Left ventricle myocardium inferior (tissue), 1 donor: ENCODE measurements around the gene ABR. TPM values are rescaled to one million over a fixed set of nuclear protein-coding genes. Genes with fewer than 3 reads are reported as not detected.
"Not testable (repeated sequence)": the region's sequence is repeated elsewhere in the genome, so short reads cannot be mapped to it uniquely, and the experiment has no call there.

Source experiments
- DNase-seq: peaks from one replicate; pipeline ENCODE4 v3.0.0-alpha.2; 2020
- H3K27ac ChIP-seq: fragments of 200-600 bp; replicated peaks from 2 replicates; pipeline ENCODE4 v1.8.0; 2021
- H3K27me3 ChIP-seq: fragments of 200-600 bp; 2 replicates; pipeline ENCODE4 v1.8.0; 2021; ENCODE audit warnings: low read depth
- H3K36me3 ChIP-seq: fragments of 200-600 bp; 2 replicates; pipeline ENCODE4 v1.8.0; 2021
- H3K4me1 ChIP-seq: fragments of 200-600 bp; 2 replicates; pipeline ENCODE4 v1.8.0; 2021
- H3K4me3 ChIP-seq: fragments of 200-600 bp; 2 replicates; pipeline ENCODE4 v1.8.0; 2021; ENCODE audit warnings: mild to moderate bottlenecking, moderate library complexity
- H3K9me3 ChIP-seq: fragments of 200-600 bp; replicated peaks from 2 replicates; pipeline ENCODE4 v1.8.0; 2021
- CTCF ChIP-seq: fragments of 200-600 bp; IDR thresholded peaks from 2 replicates; pipeline ENCODE4 v1.8.0; 2021; ENCODE audit warnings: antibody characterized with exemption, mild to moderate bottlenecking, borderline replicate concordance
- intact Hi-C: fragments of 100-400 bp; cut with micrococcal nuclease; formaldehyde crosslinking; loops from one replicate; pipeline ENCODE4 v1.11.0; 2022
- total RNA-seq: library from RNA; stranded (reverse); fragmentation: NEBNext Ultra II Directional; extraction: Animal tissue kit (Norgen Biotek cat#: 25700); gene quantifications from one replicate; pipeline ENCODE4 v1.2.1, GENCODE V29; 2021
- donor health status: DM: no; HTN: yes; CAD: no; lungs with severe emphysema.

The ABR gene
- total RNA-seq, 1 donor from 2014 or later = 170 TPM

GRCh38 chr17:1077581-1077985, 102.2 kb downstream of the ABR start:
- no peak for DNase-seq
- H3K9me3 ChIP-seq = no peaks in the 10 kb centered on the region
- intact Hi-C loops = no loop called here
- peaks cover 67% of the 10 kb centered on the region for H3K4me1 ChIP-seq
- H3K27me3 ChIP-seq = no peaks in the 10 kb centered on the region
- H3K36me3 ChIP-seq = peaks cover 59% of the 10 kb centered on the region
- no peak overlapping the region for H3K27ac ChIP-seq
- TF ChIP-seq CTCF = no peak
- H3K4me3 ChIP-seq = no peak overlapping the region

GRCh38 chr17:1076982-1077302, 102.8 kb downstream of the ABR start:
- no peak for TF ChIP-seq CTCF
- intact Hi-C loops = no loop called here
- Histone ChIP-seq H3K4me3 (no peak overlapping the region), H3K4me1 (peaks cover 60% of the 10 kb centered on the region), H3K36me3 (peaks cover 58% of the 10 kb centered on the region), H3K27me3 (no peaks in the 10 kb centered on the region), H3K27ac (no peak overlapping the region), H3K9me3 (no peaks in the 10 kb centered on the region)
- DNase-seq = no peak

- Histone ChIP-seq H3K4me3 (no peak overlapping the region), H3K27ac (peak overlapping the region; percentile 82), H3K9me3 (no peaks in the 10 kb centered on the region), H3K27me3 (no peaks in the 10 kb centered on the region), H3K4me1 (peaks cover 58% of the 10 kb centered on the region), H3K36me3 (peaks cover 58% of the 10 kb centered on the region)
- intact Hi-C loops = no loop called here
- no peak for DNase-seq
- no peak for TF ChIP-seq CTCF
Observed at GRCh38 chr17:1076299-1076981, 103.3 kb downstream of the ABR start.

GRCh38 chr17:1074886-1075605, 104.7 kb downstream of the ABR start:
- H3K36me3 ChIP-seq = peaks cover 63% of the 10 kb centered on the region
- no peaks in the 10 kb centered on the region for H3K27me3 ChIP-seq
- no peak overlapping the region for H3K4me3 ChIP-seq
- peak overlapping the region; percentile 82 for H3K27ac ChIP-seq
- H3K9me3 ChIP-seq = no peaks in the 10 kb centered on the region
- no peak for TF ChIP-seq CTCF
- intact Hi-C loops = no loop called here
- peak; percentile 43 for DNase-seq
- H3K4me1 ChIP-seq = peaks cover 44% of the 10 kb centered on the region

GRCh38 chr17:1073963-1074625, 105.7 kb downstream of the ABR start:
- H3K27ac ChIP-seq = peak overlapping the region; percentile 82
- DNase-seq, H3K4me3 ChIP-seq: not testable (repeated sequence)

More at GRCh38 chr17:1073963-1074625, 105.7 kb downstream of the ABR start:
- intact Hi-C loops, H3K9me3 ChIP-seq, H3K27me3 ChIP-seq: not testable (repeated sequence)
- H3K4me1 ChIP-seq = peaks cover 35% of the 10 kb centered on the region
- H3K36me3 ChIP-seq = peaks cover 68% of the 10 kb centered on the region
